Measurements from ENCODE around the gene POMZP3. TPM values are rescaled to one million over a fixed set of nuclear protein-coding genes. Genes with fewer than 3 reads are reported as not detected.
"Not testable (repeated sequence)": the region's sequence is repeated elsewhere in the genome, so short reads cannot be mapped to it uniquely, and the experiment has no call there.

Gene POMZP3
- 6.4 TPM for polyA plus RNA-seq (2013, experiment 1 of 2; ENCODE audit: insufficient read length)
- 3.4 TPM for polyA plus RNA-seq (2013, experiment 2 of 2; ENCODE audit: insufficient read length)

- DNase-seq = peak; percentile 18
These were observed at the start of gene POMZP3 for GRCh38 chr7:76626989-76627642. Gene POMZP3 (minus strand): TSS chr7:76627279. CDS start chr7:76626064, 1,215 bp downstream.

GRCh38 chr7:76675783-76676182 is 48.7 kb upstream of the POMZP3 start:
- DNase-seq = not testable (repeated sequence)

- DNase-seq = not testable (repeated sequence)
These were observed 46.3 kb upstream of the POMZP3 start for GRCh38 chr7:76673346-76673745.

- not testable (repeated sequence) for DNase-seq
These were observed 32.1 kb upstream of the POMZP3 start for GRCh38 chr7:76659212-76659611.

GRCh38 chr7:76656425-76656824 is 29.3 kb upstream of the POMZP3 start:
- DNase-seq = not testable (repeated sequence)

GRCh38 chr7:76642620-76643019 is 15.5 kb upstream of the POMZP3 start:
- not testable (repeated sequence) for DNase-seq

- not testable (repeated sequence) for DNase-seq
These were observed 10.1 kb upstream of the POMZP3 start for GRCh38 chr7:76637061-76637691.

- DNase-seq = peak; percentile 0
These were observed 498 bp downstream of the POMZP3 start for GRCh38 chr7:76626581-76626980.

- DNase-seq = not testable (repeated sequence)
These were observed 7.5 kb downstream of the POMZP3 start for GRCh38 chr7:76619439-76620190.

- not testable (repeated sequence) for DNase-seq
These were observed 13.3 kb downstream of the POMZP3 start for GRCh38 chr7:76613783-76614182.

- not testable (repeated sequence) for DNase-seq
These were observed 14.8 kb downstream of the POMZP3 start for GRCh38 chr7:76612232-76612631.

- DNase-seq = not testable (repeated sequence)
These were observed 17.2 kb downstream of the POMZP3 start for GRCh38 chr7:76609864-76610263.

- not testable (repeated sequence) for DNase-seq
These were observed 18.6 kb downstream of the POMZP3 start for GRCh38 chr7:76608469-76608868.

- DNase-seq = peak; percentile 92
These were observed 21.1 kb downstream of the POMZP3 start for GRCh38 chr7:76606027-76606426.

GRCh38 chr7:76600650-76601049 is 26.4 kb downstream of the POMZP3 start:
- not testable (repeated sequence) for DNase-seq

GRCh38 chr7:76600116-76600482 is 27.0 kb downstream of the POMZP3 start:
- not testable (repeated sequence) for DNase-seq

- DNase-seq = not testable (repeated sequence)
These were observed 28.4 kb downstream of the POMZP3 start for GRCh38 chr7:76598590-76599264.

GRCh38 chr7:76597288-76597687 is 29.8 kb downstream of the POMZP3 start:
- DNase-seq = not testable (repeated sequence)

GRCh38 chr7:76592694-76593093 is 34.4 kb downstream of the POMZP3 start:
- DNase-seq = not testable (repeated sequence)

GRCh38 chr7:76591602-76592304 is 35.3 kb downstream of the POMZP3 start:
- not testable (repeated sequence) for DNase-seq

- not testable (repeated sequence) for DNase-seq
These were observed 36.0 kb downstream of the POMZP3 start for GRCh38 chr7:76591033-76591432.

- not testable (repeated sequence) for DNase-seq
These were observed 38.5 kb downstream of the POMZP3 start for GRCh38 chr7:76588586-76588985.
